Endodermal cell (in vitro differentiated cells): ENCODE measurements around the gene GPC6. TPM values are rescaled to one million over a fixed set of nuclear protein-coding genes. Genes with fewer than 3 reads are reported as not detected.

Source experiments
- DNase-seq: peaks from one replicate; pipeline ENCODE4 v3.0.0-alpha.2; 2017
- H3K27ac ChIP-seq: 2 replicates; pipeline ENCODE4 v1.5.1; 2013; ENCODE audit warnings: mild to moderate bottlenecking, low read depth, low read length, moderate library complexity
- H3K27me3 ChIP-seq: 2 replicates; pipeline ENCODE4 v1.6.1; 2013; ENCODE audit warnings: mild to moderate bottlenecking, low read length, moderate library complexity; ENCODE audit not compliant: insufficient read depth, control insufficient read depth, poor library complexity, severe bottlenecking
- H3K36me3 ChIP-seq: 2 replicates; pipeline ENCODE4 v1.7.0; 2013; ENCODE audit warnings: mild to moderate bottlenecking, low read length, moderate library complexity; ENCODE audit not compliant: control insufficient read depth, insufficient read depth
- H3K4me1 ChIP-seq: one replicate; pipeline ENCODE4 v1.7.0; 2013; ENCODE audit warnings: low read length; ENCODE audit not compliant: control insufficient read depth, insufficient read depth
- H3K4me3 ChIP-seq: 2 replicates; pipeline ENCODE4 v1.5.1; 2013; ENCODE audit warnings: mild to moderate bottlenecking, low read length, moderate library complexity
- H3K9ac ChIP-seq: 2 replicates; pipeline ENCODE4 v1.6.1; 2013; ENCODE audit warnings: mild to moderate bottlenecking, low read length, moderate library complexity; ENCODE audit not compliant: poor library complexity, severe bottlenecking; ENCODE audit errors: extremely low read depth
- H3K9me3 ChIP-seq: 2 replicates; pipeline ENCODE4 v1.6.1; 2013; ENCODE audit warnings: mild to moderate bottlenecking, low read length, moderate library complexity; ENCODE audit not compliant: control insufficient read depth
- H3K27ac Mint-ChIP-seq: 2 replicates; pipeline ENCODE4 v1.8.0; 2020; ENCODE audit warnings: mixed read lengths
- H3K27me3 Mint-ChIP-seq: 2 replicates; pipeline ENCODE4 v1.8.0; 2021; ENCODE audit warnings: mild to moderate bottlenecking, mixed read lengths; ENCODE audit not compliant: insufficient read depth
- H3K36me3 Mint-ChIP-seq: 2 replicates; pipeline ENCODE4 v1.8.0; 2020; ENCODE audit warnings: low read depth, mixed read lengths
- H3K4me1 Mint-ChIP-seq: 2 replicates; pipeline ENCODE4 v1.8.0; 2020; ENCODE audit warnings: mixed read lengths
- H3K4me3 Mint-ChIP-seq: 2 replicates; pipeline ENCODE4 v1.8.0; 2020; ENCODE audit warnings: mild to moderate bottlenecking, moderate library complexity, mixed read lengths
- H3K9me3 Mint-ChIP-seq: 2 replicates; pipeline ENCODE4 v1.8.0; 2020; ENCODE audit warnings: mild to moderate bottlenecking, mixed read lengths
- WGBS, 2 experiments: methylation state at CpG; one replicate each; pipeline versions ENCODE4 v1.1.5 to v1.1.7; 2013; ENCODE audit warnings: missing lambda C conversion rate in 2 of 2, mixed read lengths in 1 of 2; ENCODE audit not compliant: insufficient coverage in 1 of 2, insufficient read length in 1 of 2; 5-methylcytosine and 5-hydroxymethylcytosine counted together
- total RNA-seq, 2 donors: library from RNA; stranded (reverse); fragmentation: NEBNext Ultra II Directional in 1 of 2; extraction: Animal tissue kit (Norgen Biotek cat#: 25700) in 1 of 2; gene quantifications; 2 replicates in 1 of 2; 3 replicates in 1 of 2; pipeline ENCODE4 v1.2.1, GENCODE V29; 2021
- TF ChIP-seq, protein P1 (sequence below): fragments of 200-600 bp; sonication (generic); conservative IDR thresholded peaks from 2 replicates; pipeline ENCODE4 v1.5.0; 2021; ENCODE audit warnings: antibody characterized with exemption, mild to moderate bottlenecking

Gene GPC6
- total RNA-seq, 2 donors from 2014 or later, result 69.6 to 80.4 TPM

DNA sequence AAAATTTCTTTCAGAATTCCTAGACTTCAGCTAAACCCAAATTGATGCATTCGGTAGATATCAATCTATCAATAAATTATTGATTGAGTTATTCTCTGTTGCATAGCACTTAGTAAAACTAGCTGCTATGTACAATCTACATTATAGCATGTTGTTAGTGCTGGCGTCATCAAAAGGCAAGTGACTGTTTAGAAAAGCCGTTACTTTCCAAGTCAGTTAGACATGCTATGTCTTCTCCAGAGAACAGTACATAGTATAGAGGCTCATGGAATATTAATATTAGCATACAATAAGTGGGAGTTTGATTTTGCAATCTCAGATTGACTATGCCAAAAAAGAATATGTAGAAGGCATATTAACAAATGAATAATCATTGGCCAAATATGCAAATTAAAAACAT lies 1087.3 kb downstream of the GPC6 start:
- Mint-ChIP-seq H3K9me3 (no peaks in the 10 kb centered on the region), H3K27ac (no peak overlapping the region), H3K4me1 (peaks cover 21% of the 10 kb centered on the region), H3K27me3 (no peaks in the 10 kb centered on the region), H3K4me3 (no peak overlapping the region), H3K36me3 (peaks cover 12% of the 10 kb centered on the region)
- Histone ChIP-seq H3K27ac (no peak overlapping the region), H3K36me3 (peaks cover 6% of the 10 kb centered on the region), H3K4me1 (peaks cover 5% of the 10 kb centered on the region), H3K4me3 (no peak overlapping the region), H3K9ac (no peak overlapping the region), H3K9me3 (no peaks in the 10 kb centered on the region), H3K27me3 (no peaks in the 10 kb centered on the region)
- TF ChIP-seq, protein P1, sequence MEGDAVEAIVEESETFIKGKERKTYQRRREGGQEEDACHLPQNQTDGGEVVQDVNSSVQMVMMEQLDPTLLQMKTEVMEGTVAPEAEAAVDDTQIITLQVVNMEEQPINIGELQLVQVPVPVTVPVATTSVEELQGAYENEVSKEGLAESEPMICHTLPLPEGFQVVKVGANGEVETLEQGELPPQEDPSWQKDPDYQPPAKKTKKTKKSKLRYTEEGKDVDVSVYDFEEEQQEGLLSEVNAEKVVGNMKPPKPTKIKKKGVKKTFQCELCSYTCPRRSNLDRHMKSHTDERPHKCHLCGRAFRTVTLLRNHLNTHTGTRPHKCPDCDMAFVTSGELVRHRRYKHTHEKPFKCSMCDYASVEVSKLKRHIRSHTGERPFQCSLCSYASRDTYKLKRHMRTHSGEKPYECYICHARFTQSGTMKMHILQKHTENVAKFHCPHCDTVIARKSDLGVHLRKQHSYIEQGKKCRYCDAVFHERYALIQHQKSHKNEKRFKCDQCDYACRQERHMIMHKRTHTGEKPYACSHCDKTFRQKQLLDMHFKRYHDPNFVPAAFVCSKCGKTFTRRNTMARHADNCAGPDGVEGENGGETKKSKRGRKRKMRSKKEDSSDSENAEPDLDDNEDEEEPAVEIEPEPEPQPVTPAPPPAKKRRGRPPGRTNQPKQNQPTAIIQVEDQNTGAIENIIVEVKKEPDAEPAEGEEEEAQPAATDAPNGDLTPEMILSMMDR, result no peak
- DNase-seq, result no peak
- 98% methylated on average over 3 of the region's 3 CpGs; no CpG with 5 or more reads in 1 of the 2 experiments for WGBS, 2 experiments

DNA sequence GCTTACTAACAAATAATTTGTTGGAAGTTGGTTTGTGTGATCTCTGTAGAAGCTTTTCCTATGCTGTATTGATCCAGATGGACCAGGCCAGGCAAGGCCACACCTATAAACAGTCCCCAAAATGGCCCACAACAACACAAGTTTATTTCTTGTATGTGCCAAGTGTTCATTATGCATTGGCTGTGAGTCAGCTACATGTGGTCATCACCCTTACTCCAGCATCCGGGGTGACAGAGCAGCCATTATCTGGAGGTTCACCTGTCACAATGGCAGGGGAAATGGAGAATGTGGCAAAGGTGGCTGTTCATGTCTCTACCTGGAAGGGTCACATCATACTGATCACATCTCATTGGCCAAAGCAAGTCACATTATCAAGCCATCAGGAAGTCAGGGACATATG lies 1088.6 kb downstream of the GPC6 start:
- Histone ChIP-seq H3K36me3 (peaks cover 6% of the 10 kb centered on the region), H3K27me3 (no peaks in the 10 kb centered on the region), H3K4me1 (peaks cover 5% of the 10 kb centered on the region), H3K9me3 (no peaks in the 10 kb centered on the region), H3K27ac (no peak overlapping the region), H3K4me3 (no peak overlapping the region), H3K9ac (no peak overlapping the region)
- H3K4me1 Mint-ChIP-seq, result peaks cover 21% of the 10 kb centered on the region
- DNase-seq, result no peak
- H3K27ac Mint-ChIP-seq, result no peak overlapping the region
- H3K4me3 Mint-ChIP-seq, result no peak overlapping the region
- TF ChIP-seq, protein P1, result no peak
- no peaks in the 10 kb centered on the region for H3K27me3 Mint-ChIP-seq
- 100% methylated on average over 1 of the region's 1 CpG for WGBS, 2 experiments
- H3K9me3 Mint-ChIP-seq, result no peaks in the 10 kb centered on the region
- H3K36me3 Mint-ChIP-seq, result peaks cover 12% of the 10 kb centered on the region

DNA sequence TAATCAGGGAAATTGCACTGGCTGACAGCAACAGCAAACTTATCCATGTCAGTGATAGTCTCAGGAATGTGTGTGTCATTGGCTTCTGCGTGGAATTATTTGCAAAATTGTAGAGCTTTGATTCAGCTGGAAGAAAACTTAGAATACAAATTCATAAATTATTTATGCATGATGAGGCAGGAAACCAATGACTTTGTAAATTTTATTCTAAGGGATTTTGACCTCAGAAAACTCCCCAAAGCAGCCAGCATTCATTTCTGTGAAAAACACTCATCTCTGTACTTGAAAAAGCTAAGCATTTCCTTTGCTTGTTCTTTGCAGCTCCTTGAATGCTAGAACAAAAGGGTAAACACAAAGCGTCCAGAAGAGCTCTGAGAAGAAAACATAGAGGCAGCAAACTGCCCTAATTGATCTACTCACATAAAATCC lies 1090.5 kb downstream of the GPC6 start:
- Histone ChIP-seq H3K27ac (peak overlapping the region; percentile 39), H3K36me3 (no peaks in the 10 kb centered on the region), H3K4me3 (no peak overlapping the region), H3K4me1 (peaks cover 4% of the 10 kb centered on the region), H3K9ac (no peak overlapping the region), H3K27me3 (no peaks in the 10 kb centered on the region), H3K9me3 (peaks cover 15% of the 10 kb centered on the region)
- peaks cover 4% of the 10 kb centered on the region for H3K9me3 Mint-ChIP-seq
- H3K36me3 Mint-ChIP-seq, result peaks cover 2% of the 10 kb centered on the region
- TF ChIP-seq, protein P1, result no peak
- no peaks in the 10 kb centered on the region for H3K27me3 Mint-ChIP-seq
- no peak for DNase-seq
- peaks cover 9% of the 10 kb centered on the region for H3K4me1 Mint-ChIP-seq
- H3K27ac Mint-ChIP-seq, result no peak overlapping the region
- 40 to 75% methylated on average over 1 to 2 of the region's 2 CpGs for WGBS, 2 experiments
- no peak overlapping the region for H3K4me3 Mint-ChIP-seq
